GM12801 (cell line): ENCODE results near the gene MYOD1.

Experiments used
- TF ChIP-seq, protein P1 (sequence below): IDR thresholded peaks from one replicate; pipeline ENCODE4 v1.5.1; 2011; ENCODE audit warnings: control low read depth; ENCODE audit not compliant: insufficient read length; ENCODE audit errors: extremely low read depth

Gene MYOD1

GRCh38 chr11:17696741-17697140 is 22.6 kb upstream of the MYOD1 start:
- TF ChIP-seq, protein P1, sequence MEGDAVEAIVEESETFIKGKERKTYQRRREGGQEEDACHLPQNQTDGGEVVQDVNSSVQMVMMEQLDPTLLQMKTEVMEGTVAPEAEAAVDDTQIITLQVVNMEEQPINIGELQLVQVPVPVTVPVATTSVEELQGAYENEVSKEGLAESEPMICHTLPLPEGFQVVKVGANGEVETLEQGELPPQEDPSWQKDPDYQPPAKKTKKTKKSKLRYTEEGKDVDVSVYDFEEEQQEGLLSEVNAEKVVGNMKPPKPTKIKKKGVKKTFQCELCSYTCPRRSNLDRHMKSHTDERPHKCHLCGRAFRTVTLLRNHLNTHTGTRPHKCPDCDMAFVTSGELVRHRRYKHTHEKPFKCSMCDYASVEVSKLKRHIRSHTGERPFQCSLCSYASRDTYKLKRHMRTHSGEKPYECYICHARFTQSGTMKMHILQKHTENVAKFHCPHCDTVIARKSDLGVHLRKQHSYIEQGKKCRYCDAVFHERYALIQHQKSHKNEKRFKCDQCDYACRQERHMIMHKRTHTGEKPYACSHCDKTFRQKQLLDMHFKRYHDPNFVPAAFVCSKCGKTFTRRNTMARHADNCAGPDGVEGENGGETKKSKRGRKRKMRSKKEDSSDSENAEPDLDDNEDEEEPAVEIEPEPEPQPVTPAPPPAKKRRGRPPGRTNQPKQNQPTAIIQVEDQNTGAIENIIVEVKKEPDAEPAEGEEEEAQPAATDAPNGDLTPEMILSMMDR = no peak

DNA sequence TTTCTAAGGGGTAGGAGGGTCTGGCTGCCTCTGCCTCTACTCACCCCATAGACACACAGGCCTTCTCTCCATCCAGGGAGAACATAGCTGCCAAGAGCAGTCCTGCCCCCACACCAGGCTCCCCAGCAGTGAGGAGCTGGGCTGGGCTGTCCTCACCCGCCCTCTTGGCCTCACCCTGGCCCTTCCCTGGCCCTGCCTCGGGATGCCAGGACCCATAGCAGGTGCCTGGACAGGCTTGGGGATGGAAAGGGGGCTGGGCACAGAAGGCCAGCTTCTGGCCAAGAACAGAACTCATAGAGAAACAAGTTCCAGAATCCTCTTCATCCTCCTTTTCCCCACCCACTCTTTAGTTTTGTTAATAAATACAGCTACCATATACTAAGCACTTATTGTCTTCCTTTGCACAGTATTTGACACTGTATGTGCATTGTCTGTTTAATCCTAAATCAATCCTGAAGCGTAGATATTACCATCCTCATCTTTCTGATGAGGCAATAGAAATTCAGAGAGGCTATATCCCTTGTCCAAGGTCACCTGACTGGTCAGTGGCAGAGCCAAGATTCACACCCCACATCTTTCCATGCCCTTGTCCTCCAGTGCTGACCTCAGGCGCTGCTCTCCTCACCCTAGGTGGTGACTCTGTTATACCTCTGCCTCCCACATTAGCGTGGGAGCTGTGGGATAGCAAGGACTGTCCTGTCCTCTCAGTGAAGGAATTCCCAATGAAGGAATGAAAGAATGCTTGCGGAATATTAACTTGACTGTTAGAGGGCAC is 22.0 kb upstream of the MYOD1 start:
- TF ChIP-seq, protein P1 = no peak

DNA sequence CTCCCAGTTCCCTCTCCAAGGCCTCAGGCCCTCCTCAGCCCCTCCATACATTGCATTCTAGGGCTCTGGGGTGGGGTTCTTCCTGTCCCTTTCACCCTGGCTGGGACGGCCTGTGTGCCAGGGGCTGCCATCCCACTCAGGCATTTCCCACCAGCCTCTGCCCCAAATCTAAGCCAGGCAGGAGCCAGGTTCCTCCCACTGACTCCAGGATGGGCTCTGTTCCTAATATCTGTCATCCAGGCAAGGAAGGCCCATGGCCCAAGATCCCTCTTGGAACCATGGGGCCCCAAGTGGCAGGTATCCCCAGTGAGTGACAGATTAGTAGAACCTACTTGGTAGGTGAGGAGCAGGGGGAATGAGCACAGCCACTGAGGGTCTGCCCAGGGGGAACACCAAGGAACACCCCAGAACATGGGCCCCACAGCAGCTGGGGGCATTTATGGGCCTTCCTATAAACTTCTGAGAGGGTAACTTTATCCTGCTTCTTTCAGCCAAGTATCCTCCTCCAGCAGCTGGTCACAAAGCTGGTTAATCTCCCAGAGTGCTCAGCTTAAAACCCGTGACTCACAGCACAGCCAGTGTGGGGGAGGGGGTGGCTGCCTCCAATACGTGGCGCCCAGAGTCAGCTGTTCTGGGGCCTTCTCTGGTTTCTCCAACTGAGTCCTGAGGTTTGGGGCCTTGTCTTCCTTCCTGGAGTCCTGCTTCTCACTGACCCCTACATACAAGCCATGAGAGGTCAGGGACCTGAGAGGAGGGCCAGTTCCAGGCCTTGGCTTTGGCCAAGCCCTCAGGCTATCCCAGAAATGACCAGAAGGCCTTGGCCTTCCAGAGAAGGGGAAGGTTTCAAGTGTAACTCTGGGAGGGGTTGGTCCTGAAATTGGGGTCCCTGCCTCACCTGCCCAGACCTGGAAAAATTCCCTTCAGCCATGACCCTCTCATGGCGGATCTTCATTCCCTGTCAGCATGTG is 19.9 kb upstream of the MYOD1 start:
- TF ChIP-seq, protein P1 = no peak

GRCh38 chr11:17700991-17701390 is 18.4 kb upstream of the MYOD1 start:
- TF ChIP-seq, protein P1 = no peak

DNA sequence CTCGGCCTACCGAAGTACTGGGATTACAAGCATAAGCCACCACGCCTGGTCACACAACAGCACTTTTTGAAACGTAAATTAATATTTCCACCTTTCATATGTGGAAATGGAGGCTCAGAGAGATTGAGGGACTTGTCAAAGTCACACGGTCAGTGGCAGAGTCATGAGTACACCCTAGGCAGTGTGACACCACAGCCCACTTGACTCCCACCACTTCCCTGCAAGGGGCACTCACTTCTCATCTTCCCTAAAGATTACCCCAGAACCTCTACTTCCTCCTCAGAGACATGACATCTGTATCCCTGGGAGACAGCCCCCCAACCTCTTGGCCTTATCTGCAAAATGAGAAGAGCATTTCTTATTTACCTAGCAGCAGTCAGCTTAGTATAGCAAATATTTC is 16.5 kb upstream of the MYOD1 start:
- TF ChIP-seq, protein P1 = no peak

DNA sequence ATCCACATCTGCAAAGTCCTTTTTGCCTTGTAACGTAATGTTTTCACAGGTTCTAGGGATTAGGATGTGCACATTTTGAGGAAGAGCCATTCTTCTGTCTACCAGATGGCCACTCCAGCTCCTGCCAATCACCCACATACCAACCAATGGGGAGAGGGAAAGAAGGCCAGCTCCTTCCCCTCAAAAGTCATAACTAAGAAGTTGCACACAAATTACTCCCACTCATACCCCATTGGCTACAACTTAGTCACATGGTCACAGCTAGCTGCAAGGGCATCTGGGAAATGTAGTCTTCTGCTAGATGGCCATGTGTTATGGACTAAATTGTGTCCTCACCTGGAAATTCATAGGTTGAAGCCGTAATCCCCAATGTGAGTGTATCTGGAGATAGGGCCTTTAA is 15.4 kb upstream of the MYOD1 start:
- TF ChIP-seq, protein P1 = no peak

- TF ChIP-seq, protein P1 = no peak
Observed at GRCh38 chr11:17707830-17708229, 11.5 kb upstream of the MYOD1 start.
